HepG2 (cell line): Measurements from ENCODE around the gene DCAF8.

ENCODE experiments used
- EP300 ChIP-seq, 3 experiments: sonication (generic) in 1 of 3; formaldehyde crosslinking in 1 of 3; IDR thresholded peaks; 2 replicates each; pipeline versions ENCODE4 v1.5.1 to v1.6.1; 2011 to 2020; ENCODE audit warnings: low read depth in 2 of 3, low read length in 2 of 3, borderline replicate concordance in 1 of 3, improper control_type of control experiment in 1 of 3, mild to moderate bottlenecking in 1 of 3, missing genetic modification reagents in 1 of 3, moderate library complexity in 1 of 3
- MAFG ChIP-seq: sonication (generic); formaldehyde crosslinking; IDR thresholded peaks from 2 replicates; pipeline ENCODE4 v1.5.1; 2020; ENCODE audit warnings: mild to moderate bottlenecking, missing genetic modification reagents
- SOX5 ChIP-seq: IDR thresholded peaks from 2 replicates; pipeline ENCODE4 v1.6.1; 2016; ENCODE audit warnings: borderline replicate concordance
- ZNF138 ChIP-seq: sonication (generic); formaldehyde crosslinking; IDR thresholded peaks from 2 replicates; pipeline ENCODE4 v1.5.0; 2020; ENCODE audit warnings: mild to moderate bottlenecking, low read depth, missing genetic modification reagents
- ZNF263 ChIP-seq: sonication (generic); formaldehyde crosslinking; IDR thresholded peaks from 2 replicates; pipeline ENCODE4 v1.4.0; 2020; ENCODE audit warnings: missing genetic modification reagents
- ZNF317 ChIP-seq: sonication (generic); formaldehyde crosslinking; IDR thresholded peaks from 2 replicates; pipeline ENCODE4 v1.5.0; 2020; ENCODE audit warnings: mild to moderate bottlenecking, missing genetic modification reagents

GRCh38 chr1:160186729-160187128, 75.6 kb downstream of the DCAF8 start:
- TF ChIP-seq ZNF138 (CRISPR knock-in tag): no peak
- no peak for TF ChIP-seq SOX5 (CRISPR knock-in tag)
- no peak for TF ChIP-seq MAFG (CRISPR knock-in tag)
- no peak for TF ChIP-seq EP300 (IDR thresholded peaks at IDR 0.05; ENCODE audit: low read depth in 2 of 2, low read length in 2 of 2)
- no peak for TF ChIP-seq EP300 (CRISPR knock-in tag; IDR thresholded peaks at IDR 0.05; ENCODE audit: borderline replicate concordance)
- TF ChIP-seq ZNF317 (CRISPR knock-in tag): no peak
- no peak for TF ChIP-seq ZNF263
